GM20000 (cell line): ENCODE data around the gene LRRC3.

Source experiments
- DNase-seq: peaks from one replicate; pipeline ENCODE4 v3.0.0; 2012; ENCODE audit warnings: low spot score
- CTCF ChIP-seq: IDR thresholded peaks from 2 replicates; pipeline ENCODE4 v1.5.1; 2012; ENCODE audit warnings: mild to moderate bottlenecking, control low read depth; ENCODE audit errors: extremely low read depth, missing control alignments

Gene LRRC3

GRCh38 chr21:44509539-44509938, 54.2 kb downstream of the LRRC3 start:
- no peak for DNase-seq
- no peak for TF ChIP-seq CTCF

DNA sequence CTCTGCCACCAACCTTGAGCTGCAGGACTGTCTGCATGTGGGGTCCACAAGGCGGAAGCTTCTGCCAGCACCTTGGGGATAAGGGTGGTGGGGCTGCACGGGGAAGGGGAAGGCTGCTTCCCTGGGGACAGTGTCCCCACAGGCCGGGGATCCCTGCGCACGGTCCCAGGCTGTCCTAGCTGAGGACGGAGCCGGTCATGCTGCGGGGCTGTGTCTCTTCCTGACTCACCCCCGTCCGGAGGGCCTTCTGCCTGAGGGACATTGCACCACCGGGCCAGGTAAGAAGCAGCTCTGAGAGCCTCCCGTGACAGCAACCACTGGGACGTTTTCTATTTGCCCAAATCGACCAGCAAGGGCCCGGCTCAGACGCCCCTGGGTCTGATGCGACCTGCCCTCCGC, 54.8 kb downstream of the LRRC3 start:
- DNase-seq = no peak
- no peak for TF ChIP-seq CTCF

- peak; percentile 90 for DNase-seq
- TF ChIP-seq CTCF = peak; percentile 82
Observed at GRCh38 chr21:44510508-44511218, 55.4 kb downstream of the LRRC3 start.

- DNase-seq = no peak
- TF ChIP-seq CTCF = no peak
Observed at GRCh38 chr21:44511219-44511937, 56.1 kb downstream of the LRRC3 start.
